ENCODE measurements around the gene CRTC1.

CRTC1 gene

DNA sequence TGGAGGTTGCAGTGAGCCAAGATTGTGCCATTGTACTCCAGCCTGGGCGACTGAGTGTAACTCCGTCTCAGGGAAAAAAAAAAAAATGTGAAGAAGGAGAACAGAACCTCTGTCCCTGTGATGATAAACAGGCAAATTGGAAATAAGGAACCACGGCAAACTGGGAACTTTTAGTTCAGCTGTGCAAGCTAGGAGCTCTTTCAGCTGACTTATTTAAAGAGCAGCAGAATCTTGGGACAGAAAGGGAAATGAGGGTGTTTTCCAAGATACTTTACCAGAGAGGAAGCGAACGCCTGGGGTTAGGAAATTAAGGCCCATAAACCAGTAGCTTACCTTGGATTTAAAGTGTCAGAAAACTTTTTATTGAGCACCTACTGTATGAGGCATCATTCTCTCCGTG, 145.3 kb downstream of the CRTC1 start:
- TF ChIP-seq, protein P1, sequence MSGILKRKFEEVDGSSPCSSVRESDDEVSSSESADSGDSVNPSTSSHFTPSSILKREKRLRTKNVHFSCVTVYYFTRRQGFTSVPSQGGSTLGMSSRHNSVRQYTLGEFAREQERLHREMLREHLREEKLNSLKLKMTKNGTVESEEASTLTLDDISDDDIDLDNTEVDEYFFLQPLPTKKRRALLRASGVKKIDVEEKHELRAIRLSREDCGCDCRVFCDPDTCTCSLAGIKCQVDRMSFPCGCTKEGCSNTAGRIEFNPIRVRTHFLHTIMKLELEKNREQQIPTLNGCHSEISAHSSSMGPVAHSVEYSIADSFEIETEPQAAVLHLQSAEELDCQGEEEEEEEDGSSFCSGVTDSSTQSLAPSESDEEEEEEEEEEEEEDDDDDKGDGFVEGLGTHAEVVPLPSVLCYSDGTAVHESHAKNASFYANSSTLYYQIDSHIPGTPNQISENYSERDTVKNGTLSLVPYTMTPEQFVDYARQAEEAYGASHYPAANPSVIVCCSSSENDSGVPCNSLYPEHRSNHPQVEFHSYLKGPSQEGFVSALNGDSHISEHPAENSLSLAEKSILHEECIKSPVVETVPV (CRISPR knock-in tag; IDR thresholded peaks at IDR 0.05): no peak
- TF ChIP-seq ZC3H10 (CRISPR knock-in tag; IDR thresholded peaks at IDR 0.05) (no peak), TOX (CRISPR knock-in tag; IDR thresholded peaks at IDR 0.05; ENCODE audit: borderline replicate concordance) (no peak), ARNTL (CRISPR knock-in tag; IDR thresholded peaks at IDR 0.05; ENCODE audit: borderline replicate concordance, low read depth) (no peak), BACH2 (CRISPR knock-in tag; IDR thresholded peaks at IDR 0.05; ENCODE audit: borderline replicate concordance) (no peak), OSR1 (CRISPR knock-in tag; IDR thresholded peaks at IDR 0.05) (no peak), ZNF70 (CRISPR knock-in tag; IDR thresholded peaks at IDR 0.05) (no peak), RARB (CRISPR knock-in tag; IDR thresholded peaks at IDR 0.05) (no peak)
- TF ChIP-seq, protein P2, sequence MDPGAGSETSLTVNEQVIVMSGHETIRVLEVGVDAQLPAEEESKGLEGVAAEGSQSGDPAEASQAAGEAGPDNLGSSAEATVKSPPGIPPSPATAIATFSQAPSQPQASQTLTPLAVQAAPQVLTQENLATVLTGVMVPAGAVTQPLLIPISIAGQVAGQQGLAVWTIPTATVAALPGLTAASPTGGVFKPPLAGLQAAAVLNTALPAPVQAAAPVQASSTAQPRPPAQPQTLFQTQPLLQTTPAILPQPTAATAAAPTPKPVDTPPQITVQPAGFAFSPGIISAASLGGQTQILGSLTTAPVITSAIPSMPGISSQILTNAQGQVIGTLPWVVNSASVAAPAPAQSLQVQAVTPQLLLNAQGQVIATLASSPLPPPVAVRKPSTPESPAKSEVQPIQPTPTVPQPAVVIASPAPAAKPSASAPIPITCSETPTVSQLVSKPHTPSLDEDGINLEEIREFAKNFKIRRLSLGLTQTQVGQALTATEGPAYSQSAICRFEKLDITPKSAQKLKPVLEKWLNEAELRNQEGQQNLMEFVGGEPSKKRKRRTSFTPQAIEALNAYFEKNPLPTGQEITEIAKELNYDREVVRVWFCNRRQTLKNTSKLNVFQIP (CRISPR knock-in tag; IDR thresholded peaks at IDR 0.05; ENCODE audit: borderline replicate concordance, low read depth): no peak
- TF ChIP-seq, protein P3, sequence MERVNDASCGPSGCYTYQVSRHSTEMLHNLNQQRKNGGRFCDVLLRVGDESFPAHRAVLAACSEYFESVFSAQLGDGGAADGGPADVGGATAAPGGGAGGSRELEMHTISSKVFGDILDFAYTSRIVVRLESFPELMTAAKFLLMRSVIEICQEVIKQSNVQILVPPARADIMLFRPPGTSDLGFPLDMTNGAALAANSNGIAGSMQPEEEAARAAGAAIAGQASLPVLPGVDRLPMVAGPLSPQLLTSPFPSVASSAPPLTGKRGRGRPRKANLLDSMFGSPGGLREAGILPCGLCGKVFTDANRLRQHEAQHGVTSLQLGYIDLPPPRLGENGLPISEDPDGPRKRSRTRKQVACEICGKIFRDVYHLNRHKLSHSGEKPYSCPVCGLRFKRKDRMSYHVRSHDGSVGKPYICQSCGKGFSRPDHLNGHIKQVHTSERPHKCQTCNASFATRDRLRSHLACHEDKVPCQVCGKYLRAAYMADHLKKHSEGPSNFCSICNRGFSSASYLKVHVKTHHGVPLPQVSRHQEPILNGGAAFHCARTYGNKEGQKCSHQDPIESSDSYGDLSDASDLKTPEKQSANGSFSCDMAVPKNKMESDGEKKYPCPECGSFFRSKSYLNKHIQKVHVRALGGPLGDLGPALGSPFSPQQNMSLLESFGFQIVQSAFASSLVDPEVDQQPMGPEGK (CRISPR knock-in tag; IDR thresholded peaks at IDR 0.05; ENCODE audit: borderline replicate concordance): no peak
- ATAC-seq: no peak

DNA sequence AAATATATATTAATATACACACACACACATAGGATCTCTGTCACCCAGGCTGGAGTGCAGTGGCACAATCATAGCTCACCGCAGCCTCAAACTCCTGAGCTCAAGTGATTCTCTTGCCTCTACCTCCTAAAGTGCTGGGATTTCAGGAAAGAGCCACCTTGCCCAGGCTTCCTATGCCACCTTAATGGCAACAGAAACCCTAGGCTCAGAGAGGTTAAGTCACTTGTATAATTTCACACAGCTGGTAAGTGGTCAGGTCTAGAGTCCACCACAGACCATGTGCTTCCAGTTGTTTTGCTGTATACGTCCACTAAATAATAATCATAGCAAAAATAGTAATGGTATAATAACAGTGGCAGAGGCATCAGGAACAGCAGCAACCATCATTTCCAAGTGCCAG, 147.0 kb downstream of the CRTC1 start:
- TF ChIP-seq, protein P4, sequence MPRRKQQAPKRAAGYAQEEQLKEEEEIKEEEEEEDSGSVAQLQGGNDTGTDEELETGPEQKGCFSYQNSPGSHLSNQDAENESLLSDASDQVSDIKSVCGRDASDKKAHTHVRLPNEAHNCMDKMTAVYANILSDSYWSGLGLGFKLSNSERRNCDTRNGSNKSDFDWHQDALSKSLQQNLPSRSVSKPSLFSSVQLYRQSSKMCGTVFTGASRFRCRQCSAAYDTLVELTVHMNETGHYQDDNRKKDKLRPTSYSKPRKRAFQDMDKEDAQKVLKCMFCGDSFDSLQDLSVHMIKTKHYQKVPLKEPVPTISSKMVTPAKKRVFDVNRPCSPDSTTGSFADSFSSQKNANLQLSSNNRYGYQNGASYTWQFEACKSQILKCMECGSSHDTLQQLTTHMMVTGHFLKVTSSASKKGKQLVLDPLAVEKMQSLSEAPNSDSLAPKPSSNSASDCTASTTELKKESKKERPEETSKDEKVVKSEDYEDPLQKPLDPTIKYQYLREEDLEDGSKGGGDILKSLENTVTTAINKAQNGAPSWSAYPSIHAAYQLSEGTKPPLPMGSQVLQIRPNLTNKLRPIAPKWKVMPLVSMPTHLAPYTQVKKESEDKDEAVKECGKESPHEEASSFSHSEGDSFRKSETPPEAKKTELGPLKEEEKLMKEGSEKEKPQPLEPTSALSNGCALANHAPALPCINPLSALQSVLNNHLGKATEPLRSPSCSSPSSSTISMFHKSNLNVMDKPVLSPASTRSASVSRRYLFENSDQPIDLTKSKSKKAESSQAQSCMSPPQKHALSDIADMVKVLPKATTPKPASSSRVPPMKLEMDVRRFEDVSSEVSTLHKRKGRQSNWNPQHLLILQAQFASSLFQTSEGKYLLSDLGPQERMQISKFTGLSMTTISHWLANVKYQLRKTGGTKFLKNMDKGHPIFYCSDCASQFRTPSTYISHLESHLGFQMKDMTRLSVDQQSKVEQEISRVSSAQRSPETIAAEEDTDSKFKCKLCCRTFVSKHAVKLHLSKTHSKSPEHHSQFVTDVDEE (CRISPR knock-in tag; IDR thresholded peaks at IDR 0.05): no peak
- TF ChIP-seq ZFP30 (CRISPR knock-in tag; IDR thresholded peaks at IDR 0.05): no peak
- TF ChIP-seq ZFP3 (CRISPR knock-in tag; IDR thresholded peaks at IDR 0.05): no peak
- no peak for TF ChIP-seq ARNTL (CRISPR knock-in tag; IDR thresholded peaks at IDR 0.05; ENCODE audit: borderline replicate concordance, low read depth)
- TF ChIP-seq OSR1 (CRISPR knock-in tag; IDR thresholded peaks at IDR 0.05): no peak
- TF ChIP-seq, protein P2 (CRISPR knock-in tag; IDR thresholded peaks at IDR 0.05; ENCODE audit: borderline replicate concordance, low read depth): no peak
- TF ChIP-seq ISL1 (CRISPR knock-in tag; IDR thresholded peaks at IDR 0.05): no peak
- TF ChIP-seq, protein P1 (CRISPR knock-in tag; IDR thresholded peaks at IDR 0.05): no peak
- TF ChIP-seq ZNF8 (CRISPR knock-in tag; IDR thresholded peaks at IDR 0.05): no peak
- TF ChIP-seq, protein P3 (CRISPR knock-in tag; IDR thresholded peaks at IDR 0.05; ENCODE audit: borderline replicate concordance): no peak
- no peak for TF ChIP-seq TCF4 (CRISPR knock-in tag; IDR thresholded peaks at IDR 0.05; ENCODE audit: borderline replicate concordance)
- TF ChIP-seq ZC3H10 (CRISPR knock-in tag; IDR thresholded peaks at IDR 0.05): no peak
- TF ChIP-seq RARB (CRISPR knock-in tag; IDR thresholded peaks at IDR 0.05): no peak
- TF ChIP-seq, protein P5, sequence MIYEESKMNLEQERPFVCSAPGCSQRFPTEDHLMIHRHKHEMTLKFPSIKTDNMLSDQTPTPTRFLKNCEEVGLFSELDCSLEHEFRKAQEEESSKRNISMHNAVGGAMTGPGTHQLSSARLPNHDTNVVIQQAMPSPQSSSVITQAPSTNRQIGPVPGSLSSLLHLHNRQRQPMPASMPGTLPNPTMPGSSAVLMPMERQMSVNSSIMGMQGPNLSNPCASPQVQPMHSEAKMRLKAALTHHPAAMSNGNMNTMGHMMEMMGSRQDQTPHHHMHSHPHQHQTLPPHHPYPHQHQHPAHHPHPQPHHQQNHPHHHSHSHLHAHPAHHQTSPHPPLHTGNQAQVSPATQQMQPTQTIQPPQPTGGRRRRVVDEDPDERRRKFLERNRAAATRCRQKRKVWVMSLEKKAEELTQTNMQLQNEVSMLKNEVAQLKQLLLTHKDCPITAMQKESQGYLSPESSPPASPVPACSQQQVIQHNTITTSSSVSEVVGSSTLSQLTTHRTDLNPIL (CRISPR knock-in tag; IDR thresholded peaks at IDR 0.05; ENCODE audit: low read depth): no peak
- no peak for TF ChIP-seq BACH2 (CRISPR knock-in tag; IDR thresholded peaks at IDR 0.05; ENCODE audit: borderline replicate concordance)
- no peak for TF ChIP-seq ESRRG (CRISPR knock-in tag; IDR thresholded peaks at IDR 0.05)
- no peak for TF ChIP-seq ZNF70 (CRISPR knock-in tag; IDR thresholded peaks at IDR 0.05)
- TF ChIP-seq SNAI2 (CRISPR knock-in tag; IDR thresholded peaks at IDR 0.05): no peak
- ATAC-seq: no peak

All from SK-N-SH treated with all-trans-retinoic acid at 6 μM for 48 hours (cell line).